Prostate gland (tissue), 2 donors: ENCODE data around the gene NRAP. TPM values are rescaled to one million over a fixed set of nuclear protein-coding genes. Genes with fewer than 3 reads are reported as not detected.

Experiments used
- DNase-seq: peaks from one replicate; pipeline ENCODE4 v3.0.0-alpha.2; 2019; ENCODE audit warnings: low spot score
- H3K27ac ChIP-seq, 2 donors: fragments of 200-600 bp; sonication (generic); 2 replicates each; pipeline ENCODE4 v1.5.1; 2017 to 2019
- H3K27me3 ChIP-seq: fragments of 200-600 bp; sonication (generic); replicated peaks from 2 replicates; pipeline ENCODE4 v1.5.1; 2019; ENCODE audit not compliant: insufficient read depth
- H3K36me3 ChIP-seq, 2 donors: fragments of 200-600 bp; sonication (generic); 1 replicate in 1 of 2; 2 replicates in 1 of 2; pipeline versions ENCODE4 v1.5.1 to v1.8.1; 2017 to 2019
- H3K4me1 ChIP-seq: fragments of 200-600 bp; sonication (generic); replicated peaks from 2 replicates; pipeline ENCODE4 v1.5.1; 2019
- H3K4me3 ChIP-seq, 2 donors: fragments of 200-600 bp; sonication (generic); 2 replicates each; pipeline ENCODE4 v1.5.1; 2017 to 2019
- H3K9me3 ChIP-seq: fragments of 200-600 bp; sonication (generic); 2 replicates; pipeline ENCODE4 v1.5.1; 2017
- POLR2A ChIP-seq: fragments of 450-650 bp; IDR thresholded peaks from one replicate; pipeline ENCODE4 v1.6.1; 2016; ENCODE audit warnings: antibody characterized with exemption, mild to moderate bottlenecking
- POLR2AphosphoS5 ChIP-seq: sonication (generic); formaldehyde crosslinking; IDR thresholded peaks from one replicate; pipeline ENCODE4 v1.6.1; 2017; ENCODE audit warnings: antibody characterized with exemption
- WGBS: methylation state at CpG from one replicate; pipeline ENCODE4 v1.1.5; 2018; 5-methylcytosine and 5-hydroxymethylcytosine counted together
- intact Hi-C: fragments of 100-400 bp; cut with DNase I; formaldehyde crosslinking; loops from one replicate; pipeline ENCODE4 v1.14.2; 2022
- total RNA-seq, 2 donors: library from RNA; depleted of rRNA; stranded (reverse); fragments of >200 nt; gene quantifications; one replicate each; pipeline ENCODE4 v1.1.0, GENCODE V29; 2016
- TF ChIP-seq, protein P1 (sequence below), 4 experiments: fragments of 200-600 bp in 2 of 4; fragments of 450-650 bp in 2 of 4; sonication (generic) in 2 of 4; IDR thresholded peaks; 1 replicate in 3 of 4; 2 replicates in 1 of 4; pipeline ENCODE4 v1.5.1; 2016 to 2019; ENCODE audit warnings: antibody characterized with exemption in 4 of 4, mild to moderate bottlenecking in 2 of 4, moderate library complexity in 2 of 4

NRAP gene
- total RNA-seq, 2 donors from 2014 or later, result 0.85 to 11.2 TPM

DNA sequence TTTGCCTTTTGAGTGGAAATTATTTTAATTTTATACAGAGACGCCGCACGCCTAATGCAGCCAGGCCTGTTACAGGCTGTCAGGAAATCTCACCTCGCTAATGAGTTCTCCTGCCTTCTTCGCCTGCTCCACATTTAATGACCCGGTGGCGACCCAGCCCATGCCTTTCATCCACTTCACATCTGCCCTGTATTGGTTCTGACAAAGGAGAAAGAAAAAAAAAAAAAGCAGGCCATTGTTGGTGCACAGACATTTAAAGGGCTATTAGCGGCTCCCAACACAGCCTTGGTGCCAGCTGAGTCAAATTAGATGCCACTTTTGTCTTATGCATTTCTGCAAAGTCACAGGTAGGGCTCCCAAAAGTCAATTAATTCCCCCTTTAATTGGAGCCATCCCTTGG is 43.3 kb downstream of the NRAP start:
- 76% methylated on average over 8 of the region's 8 CpGs for whole genome bisulfite sequencing
- H3K27me3 ChIP-seq, result no peaks in the 10 kb centered on the region
- no peak for DNase-seq
- H3K36me3 ChIP-seq, result no peaks in the 10 kb centered on the region
- intact Hi-C loops, result no loop called here
- no peak overlapping the region for H3K4me3 ChIP-seq
- no peaks in the 10 kb centered on the region for H3K9me3 ChIP-seq
- H3K27ac ChIP-seq, result no peak overlapping the region
- TF ChIP-seq, protein P1, sequence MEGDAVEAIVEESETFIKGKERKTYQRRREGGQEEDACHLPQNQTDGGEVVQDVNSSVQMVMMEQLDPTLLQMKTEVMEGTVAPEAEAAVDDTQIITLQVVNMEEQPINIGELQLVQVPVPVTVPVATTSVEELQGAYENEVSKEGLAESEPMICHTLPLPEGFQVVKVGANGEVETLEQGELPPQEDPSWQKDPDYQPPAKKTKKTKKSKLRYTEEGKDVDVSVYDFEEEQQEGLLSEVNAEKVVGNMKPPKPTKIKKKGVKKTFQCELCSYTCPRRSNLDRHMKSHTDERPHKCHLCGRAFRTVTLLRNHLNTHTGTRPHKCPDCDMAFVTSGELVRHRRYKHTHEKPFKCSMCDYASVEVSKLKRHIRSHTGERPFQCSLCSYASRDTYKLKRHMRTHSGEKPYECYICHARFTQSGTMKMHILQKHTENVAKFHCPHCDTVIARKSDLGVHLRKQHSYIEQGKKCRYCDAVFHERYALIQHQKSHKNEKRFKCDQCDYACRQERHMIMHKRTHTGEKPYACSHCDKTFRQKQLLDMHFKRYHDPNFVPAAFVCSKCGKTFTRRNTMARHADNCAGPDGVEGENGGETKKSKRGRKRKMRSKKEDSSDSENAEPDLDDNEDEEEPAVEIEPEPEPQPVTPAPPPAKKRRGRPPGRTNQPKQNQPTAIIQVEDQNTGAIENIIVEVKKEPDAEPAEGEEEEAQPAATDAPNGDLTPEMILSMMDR (IDR thresholded peaks at IDR 0.05), result no peak
- no peak for TF ChIP-seq POLR2A
- no peak for TF ChIP-seq POLR2AphosphoS5
- no peaks in the 10 kb centered on the region for H3K4me1 ChIP-seq

DNA sequence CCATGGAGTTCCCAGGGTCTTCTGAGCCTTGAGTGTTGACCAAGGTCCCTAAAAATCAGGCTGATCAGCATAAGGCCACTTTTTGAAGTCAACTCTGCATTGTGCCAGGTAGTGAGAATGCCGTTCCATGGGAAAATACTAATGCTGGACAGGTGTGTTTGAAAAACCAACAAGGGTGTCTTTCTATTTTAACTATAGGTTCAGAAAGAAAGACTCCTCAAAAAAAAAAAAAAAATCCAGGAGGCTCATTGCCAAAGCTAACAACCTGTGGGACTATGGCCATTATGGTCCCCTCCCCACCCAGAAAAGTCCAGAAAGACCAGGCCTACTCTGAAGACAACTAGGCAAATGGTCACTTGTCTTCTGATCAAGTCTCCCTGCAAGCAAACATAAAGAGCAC is 44.4 kb downstream of the NRAP start:
- 80% methylated on average over 1 of the region's 1 CpG for WGBS
- H3K27ac ChIP-seq, result no peak overlapping the region
- DNase-seq, result no peak
- no peaks in the 10 kb centered on the region for H3K36me3 ChIP-seq
- H3K9me3 ChIP-seq, result no peaks in the 10 kb centered on the region
- TF ChIP-seq, protein P1 (IDR thresholded peaks at IDR 0.05), result no peak
- TF ChIP-seq POLR2AphosphoS5, result no peak
- TF ChIP-seq POLR2A, result no peak
- no peaks in the 10 kb centered on the region for H3K4me1 ChIP-seq
- H3K27me3 ChIP-seq, result no peaks in the 10 kb centered on the region
- intact Hi-C loops, result no loop called here
- H3K4me3 ChIP-seq, result no peak overlapping the region

DNA sequence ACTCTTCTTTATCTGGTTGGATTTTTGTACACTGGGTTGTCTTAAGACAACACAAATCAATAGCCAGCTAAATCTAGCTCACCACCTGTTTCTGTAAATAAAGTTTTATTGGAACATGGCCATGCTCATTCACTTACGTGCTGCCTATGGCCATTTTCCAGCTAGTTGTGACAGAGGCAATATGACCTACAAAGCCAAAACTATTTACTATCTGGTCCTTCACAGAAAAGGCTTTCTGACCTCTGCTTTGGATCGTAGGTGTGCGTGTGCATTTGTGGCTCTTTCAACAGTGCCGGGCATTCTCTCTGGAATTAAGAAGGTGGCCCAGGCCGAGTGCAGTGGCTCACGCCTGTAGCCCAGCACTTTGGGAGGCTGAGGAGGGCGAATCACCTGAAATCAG is 45.5 kb downstream of the NRAP start:
- Histone ChIP-seq H3K9me3 (no peaks in the 10 kb centered on the region), H3K27ac (no peak overlapping the region), H3K4me3 (no peak overlapping the region), H3K36me3 (no peaks in the 10 kb centered on the region), H3K27me3 (no peaks in the 10 kb centered on the region), H3K4me1 (no peaks in the 10 kb centered on the region)
- 80% methylated on average over 7 of the region's 7 CpGs for WGBS
- intact Hi-C loops, result no loop called here
- no peak for TF ChIP-seq POLR2AphosphoS5
- TF ChIP-seq, protein P1 (IDR thresholded peaks at IDR 0.05), result no peak
- TF ChIP-seq POLR2A, result no peak
- no peak for DNase-seq

DNA sequence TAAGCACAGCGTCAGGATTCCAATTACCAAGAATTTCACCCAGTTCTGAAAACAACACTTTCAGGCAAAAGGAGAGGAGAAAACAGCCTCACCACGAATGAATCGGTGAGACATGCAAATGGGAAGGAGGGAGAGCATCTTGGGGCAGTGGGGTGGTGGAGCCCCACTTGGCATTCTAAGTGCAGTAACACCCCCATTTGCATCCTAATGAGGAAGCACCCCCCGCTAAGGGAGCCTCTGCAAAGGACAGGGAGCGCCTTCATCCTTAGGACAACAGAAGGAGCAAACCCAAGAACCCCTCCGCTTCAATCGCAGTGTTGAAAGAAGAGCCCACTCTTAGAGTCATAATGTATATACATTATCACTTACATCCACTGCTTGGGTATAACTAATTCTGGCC is 46.8 kb downstream of the NRAP start:
- intact Hi-C loops, result no loop called here
- TF ChIP-seq, protein P1 (IDR thresholded peaks at IDR 0.05), result no peak
- TF ChIP-seq POLR2AphosphoS5, result no peak
- TF ChIP-seq POLR2A, result no peak
- no peaks in the 10 kb centered on the region for H3K9me3 ChIP-seq
- H3K4me3 ChIP-seq, result no peak overlapping the region
- no peaks in the 10 kb centered on the region for H3K27me3 ChIP-seq
- no peaks in the 10 kb centered on the region for H3K36me3 ChIP-seq
- H3K27ac ChIP-seq, result no peak overlapping the region
- no peaks in the 10 kb centered on the region for H3K4me1 ChIP-seq
- no peak for DNase-seq
- WGBS, result 37% methylated on average over 7 of the region's 7 CpGs

DNA sequence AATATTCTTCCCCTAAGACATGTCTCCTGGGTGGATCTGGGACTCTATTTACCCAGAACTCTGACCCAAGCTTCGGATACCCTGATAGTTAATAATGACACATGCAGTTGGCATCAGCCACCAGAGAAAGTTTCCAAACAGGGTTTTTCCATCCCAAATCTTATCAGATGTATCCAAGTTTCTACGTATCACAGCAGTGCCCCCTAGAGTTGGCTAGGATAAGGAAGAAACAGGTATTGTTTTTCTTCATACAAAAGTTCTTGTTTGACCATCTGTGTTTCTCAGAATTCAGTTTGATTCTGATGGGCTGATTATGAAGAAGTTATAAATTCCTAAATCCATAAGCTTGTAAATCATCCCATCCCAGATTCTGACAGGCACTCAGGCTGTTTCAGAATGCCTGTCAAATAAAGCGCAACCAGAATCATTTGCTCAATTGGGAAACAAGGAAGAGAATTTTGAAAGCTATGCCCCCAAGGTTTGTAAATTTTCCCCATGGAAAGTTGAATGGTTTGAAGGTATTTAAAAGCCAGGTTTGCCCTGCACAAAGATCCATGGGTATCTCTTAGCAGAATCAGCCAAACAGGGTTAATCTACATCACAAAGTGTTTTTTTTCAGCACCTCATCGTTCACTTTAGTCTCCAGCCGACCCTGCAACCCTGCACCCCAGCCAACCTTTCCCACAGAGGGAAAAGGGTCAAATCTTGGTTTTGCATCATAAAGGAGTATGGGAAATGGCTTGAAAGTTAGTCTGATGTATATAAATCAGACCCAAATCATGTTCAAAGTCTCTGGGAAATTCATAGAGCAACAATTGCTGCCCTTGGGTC is 47.4 kb downstream of the NRAP start:
- H3K27ac ChIP-seq, result no peak overlapping the region
- 21% methylated on average over 5 of the region's 5 CpGs for WGBS
- H3K4me3 ChIP-seq, result no peak overlapping the region
- H3K9me3 ChIP-seq, result no peaks in the 10 kb centered on the region
- no peaks in the 10 kb centered on the region for H3K27me3 ChIP-seq
- no peaks in the 10 kb centered on the region for H3K36me3 ChIP-seq
- no peaks in the 10 kb centered on the region for H3K4me1 ChIP-seq
- TF ChIP-seq POLR2AphosphoS5 (no peak), POLR2A (no peak)
- TF ChIP-seq, protein P1 (IDR thresholded peaks at IDR 0.05), result no peak
- no peak for DNase-seq
- intact Hi-C loops, result no loop called here
